IMR-90 (cell line): ENCODE results near the gene SFT2D3. TPM values are rescaled to one million over a fixed set of nuclear protein-coding genes. Genes with fewer than 3 reads are reported as not detected.

Source experiments
- ATAC-seq: fragments of 200-7000 bp; cut with Tn5 transposase; 2 replicates; pipeline ENCODE4 v1.9.1; 2020; ENCODE audit warnings: low read depth, mild to moderate bottlenecking, moderate library complexity
- BruUV-seq: library from RNA; stranded (reverse); fragments of 400-500 nt; replicated peaks from 2 replicates; lab custom pipeline; 2021; lab: Mats Ljungman, UMichigan
- CTCF ChIA-PET: fragments of 300-600 bp; formaldehyde crosslinking; extraction: SDS; loops from one replicate; lab custom pipeline; 2021; ENCODE audit warnings: antibody characterized with exemption; lab: Yijun Ruan, JAX
- POLR2A ChIA-PET: fragments of 300-600 bp; sonication (Branson Sonifier 250); formaldehyde crosslinking; loops from one replicate; lab custom pipeline; 2022; ENCODE audit warnings: antibody characterized with exemption; ENCODE audit not compliant: unreplicated experiment; lab: Charles Lee
- DNase-seq: peaks from one replicate; pipeline ENCODE4 v3.0.0; 2013
- H2AFZ ChIP-seq: replicated peaks from 2 replicates; pipeline ENCODE3; 2013; ENCODE audit warnings: low read length, mild to moderate bottlenecking; ENCODE audit not compliant: poor library complexity
- H2AK5ac ChIP-seq: 2 replicates; pipeline ENCODE4 v1.6.1; 2013; ENCODE audit warnings: low read depth, low read length, inconsistent platforms
- H2AK9ac ChIP-seq: replicated peaks from 2 replicates; pipeline ENCODE3; 2013; ENCODE audit warnings: mild to moderate bottlenecking, low read depth, low read length, moderate library complexity; ENCODE audit not compliant: poor library complexity
- H2BK120ac ChIP-seq: 2 replicates; pipeline ENCODE4 v1.6.1; 2013; ENCODE audit warnings: low read depth, low read length, inconsistent platforms
- H2BK15ac ChIP-seq: 3 replicates; pipeline ENCODE4 v1.6.1; 2013; ENCODE audit warnings: low read depth, low read length, inconsistent platforms
- H2BK20ac ChIP-seq: 2 replicates; pipeline ENCODE4 v1.6.1; 2013; ENCODE audit warnings: low read depth, mild to moderate bottlenecking, inconsistent platforms, low read length, moderate library complexity
- H2BK5ac ChIP-seq: 2 replicates; pipeline ENCODE4 v1.6.1; 2013; ENCODE audit warnings: mild to moderate bottlenecking, low read depth, low read length, inconsistent platforms; ENCODE audit not compliant: poor library complexity, severe bottlenecking
- H3K14ac ChIP-seq: replicated peaks from 2 replicates; pipeline ENCODE4 v1.6.1; 2013; ENCODE audit warnings: low read depth, low read length, inconsistent platforms
- H3K18ac ChIP-seq: 2 replicates; pipeline ENCODE4 v1.6.1; 2013; ENCODE audit warnings: low read depth, low read length, control low read depth
- H3K23ac ChIP-seq: 2 replicates; pipeline ENCODE4 v1.6.1; 2013; ENCODE audit warnings: low read depth, low read length, inconsistent platforms
- H3K27ac ChIP-seq: 2 replicates; pipeline ENCODE4 v1.5.1; 2013; ENCODE audit warnings: mild to moderate bottlenecking, control low read depth, low read length; ENCODE audit not compliant: insufficient read depth
- H3K27me3 ChIP-seq: 2 replicates; pipeline ENCODE4 v1.6.1; 2013; ENCODE audit warnings: low read length; ENCODE audit not compliant: control insufficient read depth, insufficient read depth
- H3K36me3 ChIP-seq: 2 replicates; pipeline ENCODE4 v1.6.1; 2013; ENCODE audit warnings: low read length, mixed read lengths; ENCODE audit not compliant: control insufficient read depth, insufficient read depth
- H3K4ac ChIP-seq: 2 replicates; pipeline ENCODE4 v1.6.1; 2013; ENCODE audit warnings: low read depth, low read length, inconsistent platforms
- H3K4me1 ChIP-seq: 2 replicates; pipeline ENCODE4 v1.6.1; 2013; ENCODE audit warnings: low read length, mixed read lengths; ENCODE audit not compliant: control insufficient read depth, insufficient read depth
- H3K4me2 ChIP-seq: 2 replicates; pipeline ENCODE4 v1.6.1; 2013; ENCODE audit warnings: low read depth, mild to moderate bottlenecking, control low read depth, low read length, moderate library complexity
- H3K4me3 ChIP-seq: 2 replicates; pipeline ENCODE4 v1.5.1; 2013; ENCODE audit warnings: low read depth, mild to moderate bottlenecking, control low read depth, low read length, moderate library complexity; ENCODE audit not compliant: insufficient read depth
- H3K56ac ChIP-seq: 2 replicates; pipeline ENCODE4 v1.6.1; 2013; ENCODE audit warnings: low read length, inconsistent platforms; ENCODE audit not compliant: insufficient read depth; ENCODE audit errors: extremely low read depth
- H3K79me1 ChIP-seq, 2 experiments: 2 replicates each; pipeline ENCODE4 v1.6.1; 2013; ENCODE audit warnings: low read length in 2 of 2, inconsistent platforms in 1 of 2, low read depth in 1 of 2
- H3K9ac ChIP-seq: 2 replicates; pipeline ENCODE4 v1.6.1; 2013; ENCODE audit warnings: low read depth, low read length, control low read depth
- H3K9me1 ChIP-seq: 2 replicates; pipeline ENCODE4 v1.6.1; 2013; ENCODE audit warnings: low read length, inconsistent platforms; ENCODE audit not compliant: insufficient read depth
- H3K9me3 ChIP-seq: 2 replicates; pipeline ENCODE4 v1.6.1; 2013; ENCODE audit warnings: low read length; ENCODE audit not compliant: control insufficient read depth, insufficient read depth
- H4K20me1 ChIP-seq: 2 replicates; pipeline ENCODE4 v1.6.1; 2013; ENCODE audit warnings: low read length, inconsistent platforms; ENCODE audit not compliant: insufficient read depth
- H4K5ac ChIP-seq: 2 replicates; pipeline ENCODE4 v1.6.1; 2013; ENCODE audit warnings: mild to moderate bottlenecking, low read depth, low read length, control low read depth
- H4K8ac ChIP-seq, 2 experiments: 2 replicates each; pipeline ENCODE4 v1.6.1; 2013; ENCODE audit warnings: low read depth in 2 of 2, low read length in 2 of 2, control low read depth in 1 of 2, inconsistent platforms in 1 of 2
- H4K91ac ChIP-seq: 2 replicates; pipeline ENCODE4 v1.6.1; 2013; ENCODE audit warnings: low read depth, low read length, inconsistent platforms; ENCODE audit not compliant: insufficient read depth
- BHLHE40 ChIP-seq: fragments of 150-350 bp; IDR thresholded peaks from 2 replicates; pipeline ENCODE4 v1.6.1; 2016; ENCODE audit warnings: mild to moderate bottlenecking, low read depth, low read length
- CEBPB ChIP-seq: IDR thresholded peaks from 2 replicates; pipeline ENCODE4 v1.6.1; 2012; ENCODE audit warnings: low read depth, low read length, improper control_type of control experiment
- CHD1 ChIP-seq: IDR thresholded peaks from 2 replicates; pipeline ENCODE4 v1.6.1; 2012; ENCODE audit warnings: low read depth, low read length, improper control_type of control experiment
- ELK1 ChIP-seq: fragments of 150-350 bp; IDR thresholded peaks from 2 replicates; pipeline ENCODE4 v1.6.1; 2016; ENCODE audit warnings: low read depth, mild to moderate bottlenecking, low read length, moderate library complexity, borderline replicate concordance
- FOS ChIP-seq: fragments of 150-350 bp; IDR thresholded peaks from 2 replicates; pipeline ENCODE4 v1.6.1; 2016; ENCODE audit warnings: low read depth, low read length
- MXI1 ChIP-seq: IDR thresholded peaks from 2 replicates; pipeline ENCODE4 v1.6.1; 2012; ENCODE audit warnings: low read depth, mild to moderate bottlenecking, low read length, moderate library complexity, borderline replicate concordance
- NFE2L2 ChIP-seq: fragments of 150-350 bp; IDR thresholded peaks from 2 replicates; pipeline ENCODE4 v1.6.1; 2016; ENCODE audit warnings: low read depth, mild to moderate bottlenecking, low read length
- POLR2A ChIP-seq: IDR thresholded peaks from 2 replicates; pipeline ENCODE4 v1.6.1; 2012; ENCODE audit warnings: mild to moderate bottlenecking, low read depth, low read length
- RAD21 ChIP-seq: IDR thresholded peaks from 2 replicates; pipeline ENCODE4 v1.6.1; 2012; ENCODE audit warnings: low read length, improper control_type of control experiment
- RFX5 ChIP-seq: IDR thresholded peaks from 2 replicates; pipeline ENCODE4 v1.8.0; 2012; ENCODE audit warnings: low read depth, mild to moderate bottlenecking, low read length, moderate library complexity
- SMC3 ChIP-seq: fragments of 150-350 bp; IDR thresholded peaks from 2 replicates; pipeline ENCODE4 v1.6.1; 2016; ENCODE audit warnings: low read depth, mild to moderate bottlenecking, antibody characterized with exemption, low read length, moderate library complexity
- USF2 ChIP-seq: fragments of 150-350 bp; IDR thresholded peaks from 2 replicates; pipeline ENCODE4 v1.6.1; 2017; ENCODE audit warnings: mild to moderate bottlenecking, antibody characterized with exemption, low read length, low read depth
- WGBS, 2 experiments: methylation state at CpG; one replicate each; pipeline versions ENCODE4 v1.1.5 to v1.1.7; 2013; ENCODE audit warnings: missing lambda C conversion rate in 2 of 2; ENCODE audit not compliant: insufficient read length in 1 of 2; ENCODE audit errors: extremely low coverage in 2 of 2; 5-methylcytosine and 5-hydroxymethylcytosine counted together
- dilution Hi-C: fragments of 300-500 bp; cut with HindIII; formaldehyde crosslinking; loops from one replicate; pipeline ENCODE4 v1.14.3; 2018; ENCODE audit warnings: low sequenced_read_pairs; ENCODE audit not compliant: unreplicated experiment
- in situ Hi-C: fragments of 300-500 bp; cut with MboI; formaldehyde crosslinking; loops from 3 replicates; pipeline ENCODE4 v1.14.3; 2019; ENCODE audit warnings: low sequenced_read_pairs, inconsistent platforms, mixed read lengths
- intact Hi-C: fragments of 100-400 bp; cut with micrococcal nuclease; formaldehyde crosslinking; loops from 2 replicates; pipeline ENCODE4 v1.10.0; 2022
- polyA plus RNA-seq, 3 experiments: library from polyadenylated mRNA; depleted of rRNA; stranded (reverse); fragments of >200 nt; gene quantifications; 2 replicates each; pipeline ENCODE4 v1.2.3, GENCODE V29; 2012; ENCODE audit warnings: low replicate concordance in 1 of 3
- total RNA-seq: library from RNA; depleted of rRNA; stranded (reverse); fragments of >200 nt; gene quantifications from 2 replicates; pipeline ENCODE4 v1.2.3, GENCODE V29; 2012
- TF ChIP-seq, protein P1 (sequence below): conservative IDR thresholded peaks from 2 replicates; pipeline ENCODE4 v1.5.1; 2012; ENCODE audit warnings: mild to moderate bottlenecking, low read depth, low read length, improper control_type of control experiment

The SFT2D3 gene
- total and polyA plus RNA-seq, 2 of the 4 experiments (the other 2 are of a cell fraction): 2.5 to 3.1 TPM

DNA sequence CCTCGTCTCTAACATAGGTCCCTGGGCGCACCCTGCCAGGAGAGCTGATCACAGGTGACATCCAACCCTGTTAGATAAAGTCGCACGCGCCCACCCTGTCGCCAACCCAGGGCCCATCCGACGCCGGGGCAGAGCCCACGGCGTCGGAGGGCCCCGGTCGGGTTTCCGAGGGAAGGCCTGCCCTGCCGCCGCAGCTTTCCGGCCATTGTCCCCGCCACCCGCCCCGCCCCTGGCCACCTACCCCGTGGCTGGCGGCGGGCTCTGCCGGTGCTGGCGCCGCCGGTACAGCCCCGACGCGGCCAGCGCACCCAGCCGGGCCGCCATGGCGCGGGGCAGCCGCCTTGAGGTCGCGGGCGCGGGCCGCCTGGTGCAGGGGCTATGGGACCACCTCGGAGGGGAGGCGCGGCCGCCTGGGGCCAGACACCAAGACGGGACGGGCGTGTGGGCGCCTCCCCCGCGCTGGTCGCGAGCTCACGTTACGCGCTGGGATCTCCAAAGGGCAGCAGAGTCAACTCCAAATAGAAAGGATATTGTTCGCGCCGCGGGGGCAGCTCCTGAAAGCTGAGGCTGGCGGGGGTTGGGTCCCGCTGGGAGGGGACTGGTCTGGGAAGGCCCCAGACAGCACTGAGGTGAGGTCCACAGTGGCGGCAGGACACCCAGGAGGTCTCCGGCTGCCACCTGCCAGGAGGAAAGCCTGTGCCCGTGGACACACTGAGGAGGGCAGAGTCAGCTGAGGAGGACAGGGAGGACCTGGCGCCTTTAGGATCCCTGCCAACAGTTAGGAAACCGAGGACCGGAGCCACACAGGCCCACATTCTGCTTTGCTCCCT lies 37.0 kb upstream of the SFT2D3 start:
- no TSS peak for BruUV-seq
- H2BK5ac ChIP-seq: no peak overlapping the region
- H4K8ac ChIP-seq: no peak overlapping the region
- no peak for TF ChIP-seq RFX5
- TF ChIP-seq CEBPB: no peak
- no peak for TF ChIP-seq SMC3
- TF ChIP-seq, protein P1, sequence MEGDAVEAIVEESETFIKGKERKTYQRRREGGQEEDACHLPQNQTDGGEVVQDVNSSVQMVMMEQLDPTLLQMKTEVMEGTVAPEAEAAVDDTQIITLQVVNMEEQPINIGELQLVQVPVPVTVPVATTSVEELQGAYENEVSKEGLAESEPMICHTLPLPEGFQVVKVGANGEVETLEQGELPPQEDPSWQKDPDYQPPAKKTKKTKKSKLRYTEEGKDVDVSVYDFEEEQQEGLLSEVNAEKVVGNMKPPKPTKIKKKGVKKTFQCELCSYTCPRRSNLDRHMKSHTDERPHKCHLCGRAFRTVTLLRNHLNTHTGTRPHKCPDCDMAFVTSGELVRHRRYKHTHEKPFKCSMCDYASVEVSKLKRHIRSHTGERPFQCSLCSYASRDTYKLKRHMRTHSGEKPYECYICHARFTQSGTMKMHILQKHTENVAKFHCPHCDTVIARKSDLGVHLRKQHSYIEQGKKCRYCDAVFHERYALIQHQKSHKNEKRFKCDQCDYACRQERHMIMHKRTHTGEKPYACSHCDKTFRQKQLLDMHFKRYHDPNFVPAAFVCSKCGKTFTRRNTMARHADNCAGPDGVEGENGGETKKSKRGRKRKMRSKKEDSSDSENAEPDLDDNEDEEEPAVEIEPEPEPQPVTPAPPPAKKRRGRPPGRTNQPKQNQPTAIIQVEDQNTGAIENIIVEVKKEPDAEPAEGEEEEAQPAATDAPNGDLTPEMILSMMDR: no peak
- TF ChIP-seq FOS: no peak
- TF ChIP-seq NFE2L2: no peak
- no peak for TF ChIP-seq RAD21
- no peak for TF ChIP-seq MXI1
- no peak for TF ChIP-seq BHLHE40
- no peak for TF ChIP-seq POLR2A
- TF ChIP-seq CHD1: no peak
- TF ChIP-seq USF2: no peak
- TF ChIP-seq ELK1: no peak
- 26% methylated on average over 45 of the region's 69 CpGs; no CpG with 5 or more reads in 1 of the 2 experiments for WGBS, 2 experiments
- no peak overlapping the region for H4K91ac ChIP-seq
- H3K4me1 ChIP-seq: peaks cover 14% of the 10 kb centered on the region
- peaks cover 7% of the 10 kb centered on the region for H3K36me3 ChIP-seq
- ChIA-PET CTCF (no interaction called here), POLR2A (no interaction called here)
- H3K9me3 ChIP-seq: peaks cover 2% of the 10 kb centered on the region; the same call in 1 of the 2 replicates
- dilution Hi-C loops (no loop called here), intact Hi-C loops (no loop called here), in situ Hi-C loops (no loop called here)
- H4K5ac ChIP-seq: no peak overlapping the region
- H2AK9ac ChIP-seq: peak overlapping the region; percentile 38
- H3K23ac ChIP-seq: peak overlapping the region; percentile 25; the same call in 1 of the 2 replicates
- 0 out of 2 replicates have a peak overlapping the region, but pooled peaks have one; percentile 25 for H2AK5ac ChIP-seq
- no peak overlapping the region for H2BK120ac ChIP-seq
- H2BK20ac ChIP-seq: no peak overlapping the region
- no peak overlapping the region for H3K14ac ChIP-seq
- peak overlapping the region; percentile 68 for H2AFZ ChIP-seq
- H3K27me3 ChIP-seq: no peaks in the 10 kb centered on the region
- H3K9me1 ChIP-seq: peaks cover 23% of the 10 kb centered on the region
- H3K4me3 ChIP-seq: peak overlapping the region; percentile 11; the same call in 1 of the 2 replicates
- H3K56ac ChIP-seq: no peak overlapping the region
- peak overlapping the region; percentile 29; the same call in 1 of the 2 replicates for H3K4me2 ChIP-seq
- H3K27ac ChIP-seq: no peak overlapping the region
- no peak for DNase-seq
- no peak overlapping the region for H3K9ac ChIP-seq
- H3K4ac ChIP-seq: no peak overlapping the region
- no peak overlapping the region for H3K18ac ChIP-seq
- H2BK15ac ChIP-seq: no peak overlapping the region
- peaks cover 22 to 73% of the 10 kb centered on the region in 2 experiments for H3K79me1 ChIP-seq
- ATAC-seq: no peak
- peaks cover 66% of the 10 kb centered on the region for H4K20me1 ChIP-seq
